ENCODE measurements around the gene SEZ6L. TPM values are rescaled to one million over a fixed set of nuclear protein-coding genes. Genes with fewer than 3 reads are reported as not detected.

SEZ6L gene
- not detected in 2 replicates for total RNA-seq (2014; rRNA removed)
- not detected for Bru-seq, nascent RNA
- percentile 0 among the genes with signal in this experiment for BruChase-seq, experiment 1, labeled RNA remaining after a 6-hour chase
- BruChase-seq, experiment 2, labeled RNA remaining after a 2-hour chase, result percentile 0 among the genes with signal in this experiment
- long read RNA-seq, result 0 reads

GRCh38 chr22:26169315-26170111 lies at the start of gene SEZ6L:
Gene SEZ6L (plus strand): TSS chr22:26169462. CDS start chr22:26169670, 208 bp downstream.
- no peak within 1 kb of the TSS for H3K9ac ChIP-seq (ENCODE audit: low read length)
- H3K4me1 ChIP-seq (ENCODE audit: insufficient read depth, low read length), result no peaks in the 10 kb centered on the region
- no peak within 1 kb of the TSS for H3K4me2 ChIP-seq (ENCODE audit: low read length)
- no TSS peak for BruUV-seq (replicated peaks)
- no peaks in the 10 kb centered on the region for H3K36me3 ChIP-seq (ENCODE audit: low read depth, low read length)
- H4K20me1 ChIP-seq (ENCODE audit: low read length), result no peaks in the 10 kb centered on the region
- intact Hi-C loops (cut with micrococcal nuclease), result no loop called here
- no peak within 1 kb of the TSS for H3K27ac ChIP-seq (ENCODE audit: low read length)
- H3K9me3 ChIP-seq (ENCODE audit: low read length), result no peaks in the 10 kb centered on the region
- no peak for TF ChIP-seq EZH2phosphoT487 (IDR thresholded peaks at IDR 0.05; ENCODE audit: borderline replicate concordance, low read length)
- no peak for TF ChIP-seq EZH2 (IDR thresholded peaks at IDR 0.05; ENCODE audit: low read length, unreplicated experiment)
- no peak for TF ChIP-seq CTCF (conservative IDR thresholded peaks at IDR 0.05; ENCODE audit: low read depth, low read length)
- POLR2A ChIA-PET (ENCODE audit: unreplicated experiment), result no interaction called here
- H2AFZ ChIP-seq (ENCODE audit: low read length), result no peak within 1 kb of the TSS
- no peaks in the 10 kb centered on the region for H3K79me2 ChIP-seq (ENCODE audit: low read length)
- H3K4me3 ChIP-seq (ENCODE audit: low read length), result no peak within 1 kb of the TSS
- DNase-seq (no peak), ATAC-seq (no peak)
- CTCF ChIA-PET, result no interaction called here
- no peaks in the 10 kb centered on the region for H3F3A ChIP-seq (ENCODE audit: low read length, unreplicated experiment)
- H3K9me2 ChIP-seq (replicated peaks; ENCODE audit: low read length), result no peaks in the 10 kb centered on the region
- H3K27me3 ChIP-seq (ENCODE audit: low read length), result peaks cover 22% of the 10 kb centered on the region

GRCh38 chr22:26122920-26123468 lies 46.3 kb upstream of the SEZ6L start:
- no peak for DNase-seq
- Histone ChIP-seq H3K9ac (ENCODE audit: low read length) (no peak overlapping the region), H3K9me2 (replicated peaks; ENCODE audit: low read length) (no peaks in the 10 kb centered on the region), H3K4me2 (ENCODE audit: low read length) (no peak overlapping the region), H4K20me1 (ENCODE audit: low read length) (no peaks in the 10 kb centered on the region), H3K36me3 (ENCODE audit: low read depth, low read length) (no peaks in the 10 kb centered on the region), H3K4me3 (ENCODE audit: low read length) (no peak overlapping the region), H3K27me3 (ENCODE audit: low read length) (no peaks in the 10 kb centered on the region), H3F3A (ENCODE audit: low read length, unreplicated experiment) (no peaks in the 10 kb centered on the region), H3K79me2 (ENCODE audit: low read length) (no peaks in the 10 kb centered on the region), H3K4me1 (ENCODE audit: insufficient read depth, low read length) (no peaks in the 10 kb centered on the region), H3K9me3 (ENCODE audit: low read length) (no peaks in the 10 kb centered on the region), H3K27ac (ENCODE audit: low read length) (no peak overlapping the region), H2AFZ (ENCODE audit: low read length) (no peak overlapping the region)
- intact Hi-C loops (cut with micrococcal nuclease), result no loop called here
- POLR2A ChIA-PET (ENCODE audit: unreplicated experiment), result no interaction called here
- CTCF ChIA-PET, result no interaction called here
- no TSS peak for BruUV-seq (replicated peaks)
- ATAC-seq, result no peak
- TF ChIP-seq EZH2phosphoT487 (IDR thresholded peaks at IDR 0.05; ENCODE audit: borderline replicate concordance, low read length), result no peak
- TF ChIP-seq EZH2 (IDR thresholded peaks at IDR 0.05; ENCODE audit: low read length, unreplicated experiment), result no peak
- no peak for TF ChIP-seq CTCF (conservative IDR thresholded peaks at IDR 0.05; ENCODE audit: low read depth, low read length)
